ENCODE results near the gene GXYLT2.
"Not testable (repeated sequence)": the region's sequence is repeated elsewhere in the genome, so short reads cannot be mapped to it uniquely, and the experiment has no call there.

GXYLT2 gene

GRCh38 chr3:72973786-72974185 lies 85.9 kb downstream of the GXYLT2 start:
- DNase-seq (ENCODE audit: low spot score): no peak

DNA sequence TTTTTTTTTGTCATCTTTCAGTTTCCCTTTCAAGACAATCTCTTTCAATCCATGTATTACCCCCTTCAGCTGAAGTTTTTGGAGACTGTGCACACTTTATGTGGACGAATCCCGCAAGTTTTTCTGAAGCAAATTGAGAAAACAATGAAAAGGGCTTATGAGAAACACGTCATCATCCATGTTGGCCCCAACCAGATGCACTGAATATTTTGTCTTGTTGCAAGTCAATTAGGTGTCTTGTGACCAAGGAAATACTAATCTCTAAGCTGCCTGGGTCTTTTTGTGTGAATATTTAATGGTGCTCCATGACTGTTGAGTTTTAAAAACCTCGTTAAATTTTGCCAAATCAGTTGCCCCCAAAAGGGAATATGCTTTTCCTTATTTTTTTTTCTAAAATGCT lies 87.1 kb downstream of the GXYLT2 start:
- no peak for DNase-seq (ENCODE audit: low spot score)

DNA sequence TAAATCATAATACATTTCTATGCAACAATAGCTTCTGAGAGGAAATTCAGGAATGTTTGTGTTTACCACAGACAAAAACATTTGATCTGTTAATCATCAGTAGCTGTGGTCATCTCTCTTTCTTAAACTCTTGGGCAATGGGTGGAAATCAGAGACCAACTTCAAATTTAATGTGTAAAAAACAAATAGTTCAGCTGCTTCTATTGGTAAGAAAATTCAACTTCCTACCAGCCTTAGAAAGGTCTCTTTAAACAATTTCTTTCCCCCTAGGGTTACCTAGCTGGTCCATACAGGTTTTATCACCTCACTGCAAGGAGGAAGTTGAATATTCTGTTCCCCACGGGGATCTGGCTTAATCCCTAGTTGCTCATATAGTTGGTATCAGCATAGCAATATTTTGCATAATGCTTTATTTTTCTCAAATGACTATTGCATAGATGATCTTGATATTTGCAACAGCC lies 88.5 kb downstream of the GXYLT2 start:
- DNase-seq (ENCODE audit: low spot score): no peak

- no peak for DNase-seq (ENCODE audit: low spot score)
Observed at GRCh38 chr3:72977060-72977808, 89.4 kb downstream of the GXYLT2 start.

- DNase-seq (ENCODE audit: low spot score): no peak
Observed at GRCh38 chr3:72982609-72983366, 94.9 kb downstream of the GXYLT2 start.

GRCh38 chr3:72985576-72985975 lies 97.7 kb downstream of the GXYLT2 start:
- DNase-seq (ENCODE audit: low spot score): no peak

- DNase-seq (ENCODE audit: low spot score): no peak
Observed at GRCh38 chr3:72990701-72991395, 103.0 kb downstream of the GXYLT2 start.

DNA sequence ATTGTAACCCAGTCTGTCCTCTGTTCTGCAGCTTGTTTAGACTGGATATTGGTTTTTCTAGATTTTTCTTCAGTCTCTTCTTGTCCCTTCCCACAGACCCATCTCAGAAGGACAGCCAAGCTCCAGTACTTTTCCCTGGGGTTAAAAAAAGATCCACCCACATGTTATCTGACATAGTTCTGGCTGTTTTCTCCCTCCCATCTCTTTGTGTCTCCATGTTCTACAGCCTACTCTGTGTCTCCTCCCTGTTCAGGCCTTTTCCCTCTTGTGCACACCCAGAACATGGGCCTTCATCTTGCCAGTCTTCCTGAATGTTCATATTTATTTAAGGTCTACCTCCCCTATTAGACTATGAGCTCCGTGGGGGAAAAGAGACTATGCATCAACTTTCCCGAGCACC lies 103.7 kb downstream of the GXYLT2 start:
- no peak for DNase-seq (ENCODE audit: low spot score)

DNA sequence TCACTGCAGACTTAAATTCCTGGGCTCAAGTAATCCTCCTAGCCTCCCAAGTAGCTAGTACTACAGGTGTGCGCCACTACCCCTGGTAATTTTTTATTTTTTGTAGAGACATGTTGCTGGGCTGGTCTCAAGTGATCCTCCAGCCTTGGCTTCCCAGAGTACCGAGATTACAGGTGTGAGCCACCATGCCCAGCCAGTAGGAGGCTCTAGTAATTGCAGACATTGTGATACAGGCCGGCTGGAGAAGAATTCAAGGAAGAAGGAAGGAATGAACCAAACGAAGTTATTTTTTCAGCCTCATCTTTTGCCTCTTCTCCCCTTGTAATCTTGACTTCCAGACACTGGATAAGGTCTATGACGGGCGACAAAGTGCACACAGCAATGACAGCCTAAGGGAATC lies 105.5 kb downstream of the GXYLT2 start:
- no peak for DNase-seq (ENCODE audit: low spot score)

GRCh38 chr3:72995337-72995736 lies 107.5 kb downstream of the GXYLT2 start:
- DNase-seq (ENCODE audit: low spot score): no peak

GRCh38 chr3:72996121-72996472 lies 108.3 kb downstream of the GXYLT2 start:
- no peak for DNase-seq (ENCODE audit: low spot score)

DNA sequence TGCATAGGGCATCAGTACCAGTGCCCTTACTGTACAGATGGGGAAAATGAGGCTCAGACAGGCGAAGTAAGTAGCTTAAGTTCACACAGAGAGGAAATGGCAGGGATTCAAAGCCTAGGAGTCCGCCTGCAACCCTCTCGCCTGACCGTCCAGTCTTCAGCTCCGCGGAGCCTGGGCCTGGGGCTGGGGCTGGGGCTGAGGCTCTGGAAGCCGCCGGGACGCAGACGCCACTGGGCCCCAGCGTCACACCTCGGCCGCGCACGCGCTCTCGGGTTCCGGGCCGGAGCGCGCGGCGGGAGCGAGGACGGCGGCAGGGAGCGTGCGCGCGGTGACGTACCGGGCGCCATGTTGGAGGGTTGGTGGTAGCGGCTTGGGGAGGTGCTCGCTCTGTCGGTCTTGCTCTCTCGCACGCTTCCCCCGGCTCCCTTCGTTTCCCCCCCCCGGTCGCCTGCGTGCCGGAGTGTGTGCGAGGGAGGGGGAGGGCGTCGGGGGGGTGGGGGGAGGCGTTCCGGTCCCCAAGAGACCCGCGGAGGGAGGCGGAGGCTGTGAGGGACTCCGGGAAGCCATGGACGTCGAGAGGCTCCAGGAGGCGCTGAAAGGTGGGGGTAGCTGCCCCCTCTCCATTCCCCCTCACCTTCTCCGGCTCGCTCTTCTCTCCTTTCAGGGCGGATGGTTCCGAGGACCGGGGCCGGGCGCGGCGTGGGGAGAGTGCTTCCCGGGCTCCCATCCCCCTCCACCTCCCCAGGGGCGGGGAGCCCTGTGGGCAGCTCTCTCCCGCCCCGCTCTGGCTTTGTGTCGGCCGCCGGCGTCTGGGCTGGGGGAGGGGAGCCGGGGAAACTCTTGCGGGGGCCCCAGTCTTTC lies 108.9 kb downstream of the GXYLT2 start, which contains the start of gene PPP4R2:
Gene PPP4R2, plus strand, starts transcription at position 339 of the 861 bp plus-strand sequence. Its CDS starts 227 bp downstream, at position 566.
- DNase-seq (ENCODE audit: low spot score): peak; percentile 93

DNA sequence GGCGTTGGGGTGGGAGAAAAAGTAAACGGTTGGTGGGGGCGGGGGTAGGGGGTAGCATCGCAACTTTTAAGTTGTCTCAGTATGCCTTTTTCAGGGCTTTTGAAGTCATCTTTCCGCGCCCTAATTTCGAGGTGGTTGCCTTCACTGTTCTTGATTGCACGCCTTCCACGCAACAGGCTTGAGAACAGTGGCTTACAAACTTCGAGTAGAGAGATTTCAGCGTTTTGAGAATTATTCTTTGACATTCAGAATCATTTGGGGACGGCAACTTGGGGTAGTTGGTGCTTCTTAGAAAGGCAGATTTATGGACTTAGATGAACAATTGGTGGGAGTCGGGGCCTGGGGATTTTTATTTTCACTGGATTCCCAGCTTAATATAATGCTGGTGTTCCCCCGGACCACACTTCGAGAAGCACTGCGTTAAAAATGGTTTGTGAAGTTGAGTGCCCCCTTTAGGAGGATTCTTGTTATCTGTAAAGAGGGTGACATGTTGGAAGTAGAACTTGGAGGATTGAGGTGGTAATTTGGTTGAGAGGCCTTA lies 109.6 kb downstream of the GXYLT2 start:
- DNase-seq (ENCODE audit: low spot score): peak; percentile 42

- no peak for DNase-seq (ENCODE audit: low spot score)
Observed at GRCh38 chr3:72998466-72998865, 110.6 kb downstream of the GXYLT2 start.

DNA sequence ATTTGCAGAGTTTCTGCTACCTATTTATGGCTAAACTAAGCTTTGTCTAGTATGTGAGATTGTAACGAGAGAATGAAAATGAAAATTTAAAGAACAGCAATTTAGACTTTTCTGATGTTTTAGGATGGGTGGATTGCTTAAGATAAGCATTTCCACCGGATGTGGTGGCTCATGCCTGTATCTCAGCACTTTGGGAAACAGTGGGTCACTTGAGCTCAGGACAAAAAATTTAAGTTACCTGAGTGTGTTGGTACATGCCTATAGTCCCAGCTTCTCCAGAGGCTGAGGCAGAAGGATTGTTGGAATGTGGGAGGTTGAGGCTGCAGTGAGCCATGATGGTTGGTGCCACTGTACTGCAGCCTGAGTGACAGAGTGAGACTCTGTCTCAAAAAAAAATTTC lies 112.1 kb downstream of the GXYLT2 start:
- no peak for DNase-seq (ENCODE audit: low spot score)

DNA sequence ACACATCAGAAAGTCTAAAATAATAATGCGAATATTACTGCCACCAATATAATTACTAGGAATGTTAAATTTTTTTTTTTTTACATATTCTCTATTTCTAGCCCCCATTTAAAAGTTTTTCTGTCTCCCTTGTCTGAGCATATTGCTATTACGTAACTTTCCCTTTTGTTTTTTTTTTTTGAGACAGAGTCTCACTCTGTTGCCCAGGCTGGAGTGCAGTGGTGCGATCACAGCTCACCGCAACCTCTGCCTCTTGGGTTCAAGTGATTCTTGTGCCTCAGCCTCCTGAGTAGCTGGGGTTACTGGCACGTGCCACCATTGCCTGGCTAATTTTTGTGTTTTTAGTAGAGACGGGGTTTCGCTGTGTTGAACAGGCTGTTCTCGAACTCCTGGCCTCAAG lies 115.2 kb downstream of the GXYLT2 start:
- DNase-seq (ENCODE audit: low spot score): not testable (repeated sequence)

DNA sequence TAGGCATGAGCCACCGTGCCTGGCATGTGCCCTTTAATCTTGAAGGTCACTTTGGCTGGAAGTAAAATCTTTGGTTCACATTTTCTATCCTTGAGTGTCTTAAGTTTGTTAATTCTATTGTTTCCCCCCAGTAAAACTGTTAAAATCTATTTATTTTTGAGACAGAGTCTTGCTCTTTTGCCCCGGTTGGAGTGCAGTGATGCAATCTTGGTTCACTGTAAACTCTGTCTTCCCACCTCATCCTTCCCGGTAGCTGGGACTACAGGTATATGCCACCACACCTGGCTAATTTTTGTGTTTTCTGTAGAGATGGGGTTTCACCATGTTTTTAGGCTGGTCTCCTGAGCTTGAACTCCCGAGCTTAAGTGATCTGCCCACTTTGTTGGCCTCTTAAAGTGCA lies 116.5 kb downstream of the GXYLT2 start:
- DNase-seq (ENCODE audit: low spot score): no peak

GRCh38 chr3:73007992-73008712 lies 120.3 kb downstream of the GXYLT2 start:
- no peak for DNase-seq (ENCODE audit: low spot score)

DNA sequence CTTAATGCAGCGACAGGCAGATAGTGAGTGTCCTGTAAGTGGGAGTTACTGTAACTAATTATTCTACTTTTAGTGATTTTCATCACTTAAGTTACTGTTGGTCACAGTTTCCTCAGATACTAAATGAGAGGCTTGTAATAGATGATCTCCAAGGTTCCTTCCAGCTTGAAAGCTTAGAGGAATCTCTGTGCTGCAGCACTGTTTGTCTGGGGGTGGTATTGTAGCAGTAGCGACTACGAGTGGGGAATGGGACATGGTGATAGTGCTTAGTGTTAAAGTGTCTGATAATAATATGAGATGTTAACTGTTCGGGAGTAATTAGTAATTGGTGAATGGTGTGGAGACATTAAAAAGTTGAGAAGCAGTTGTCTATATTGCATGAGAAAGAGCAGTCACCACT lies 121.2 kb downstream of the GXYLT2 start:
- no peak for DNase-seq (ENCODE audit: low spot score)

DNA sequence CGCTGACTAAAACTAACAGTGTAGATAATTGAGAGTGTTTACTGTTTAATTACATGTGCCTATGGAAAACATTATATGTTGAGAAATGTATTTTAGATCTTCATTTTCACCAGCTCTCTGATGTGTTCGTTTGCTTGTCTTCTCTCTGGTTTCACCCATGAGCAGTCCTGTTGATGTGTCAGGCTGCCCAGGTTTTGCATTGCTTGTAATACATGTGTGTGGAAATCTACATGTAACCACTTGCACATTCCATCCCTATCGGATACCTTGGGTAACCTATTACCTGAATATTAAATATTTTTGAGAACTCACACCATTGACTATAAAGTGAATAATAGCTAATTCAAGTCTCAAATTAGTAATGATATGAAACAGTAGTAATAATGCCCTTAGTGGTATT lies 121.9 kb downstream of the GXYLT2 start:
- DNase-seq (ENCODE audit: low spot score): no peak

- no peak for DNase-seq (ENCODE audit: low spot score)
Observed at GRCh38 chr3:73010158-73010557, 122.3 kb downstream of the GXYLT2 start.
